Left lung (tissue), 10 donors: ENCODE data around the gene SC5D. TPM values are rescaled to one million over a fixed set of nuclear protein-coding genes. Genes with fewer than 3 reads are reported as not detected.
A peak's percentile ranks its signal among the peaks of the same experiment; 100 is the strongest.

Experiments
- ATAC-seq: fragments of 200-7000 bp; cut with Tn5 transposase; one replicate; pipeline ENCODE4 v1.9.1; 2020; ENCODE audit warnings: moderate library complexity
- DNase-seq, 4 donors: peaks; one replicate each; pipeline ENCODE4 v3.0.0-alpha.2; 2013 to 2020
- H3K27ac ChIP-seq, 2 donors: fragments of 200-600 bp; sonication (generic) in 1 of 2; one replicate each; pipeline versions ENCODE4 v1.5.0 to v1.8.0; 2020 to 2021
- H3K27me3 ChIP-seq, 2 donors: fragments of 200-600 bp; sonication (generic) in 1 of 2; one replicate each; pipeline versions ENCODE4 v1.5.0 to v1.8.0; 2020 to 2021
- H3K36me3 ChIP-seq, 2 donors: fragments of 200-600 bp; sonication (generic) in 1 of 2; one replicate each; pipeline versions ENCODE4 v1.5.0 to v1.8.0; 2020 to 2021
- H3K4me1 ChIP-seq, 2 donors: fragments of 200-600 bp; one replicate each; pipeline ENCODE4 v1.8.0; 2021
- H3K4me3 ChIP-seq, 2 donors: fragments of 200-600 bp; sonication (generic) in 1 of 2; one replicate each; pipeline versions ENCODE4 v1.5.0 to v1.8.0; 2020 to 2021; ENCODE audit warnings: mild to moderate bottlenecking in 1 of 2
- H3K9me3 ChIP-seq, 2 donors: fragments of 200-600 bp; sonication (generic) in 1 of 2; one replicate each; pipeline versions ENCODE4 v1.5.0 to v1.8.0; 2020 to 2021
- CTCF ChIP-seq, 2 donors: fragments of 200-600 bp; sonication (generic) in 1 of 2; IDR thresholded peaks; one replicate each; pipeline versions ENCODE4 v1.5.0 to v1.8.0; 2021; ENCODE audit warnings: antibody characterized with exemption in 2 of 2
- intact Hi-C, 2 donors: fragments of 100-400 bp; cut with DNase I; formaldehyde crosslinking; loops; one replicate each; pipeline versions ENCODE4 v1.11.2 to v1.14.2; 2022
- polyA plus RNA-seq, 6 donors: library from polyadenylated mRNA; unstranded; fragments of 120-200 nt; gene quantifications; one replicate each; pipeline ENCODE4 v1.2.1, GENCODE V29; 2013; ENCODE audit not compliant: insufficient read length in 6 of 6
- total RNA-seq, 2 donors: library from RNA; stranded (reverse); fragmentation: NEBNext Ultra II Directional; extraction: Animal tissue kit (Norgen Biotek cat#: 25700); gene quantifications; one replicate each; pipeline ENCODE4 v1.2.1, GENCODE V29; 2021
- donor health status: DM: no; HTN: yes; CAD: no.
- donor health status: DM: no; HTN: no; CAD: no.

Gene SC5D
- total and polyA plus RNA-seq, 8 donors = 41.8 to 79.1 (median 46.9) TPM

- H3K36me3 ChIP-seq = no peaks in the 10 kb centered on the region
- H3K27ac ChIP-seq = no peak overlapping the region
- no peaks in the 10 kb centered on the region for H3K4me1 ChIP-seq
- no peak for DNase-seq
- no peak overlapping the region for H3K4me3 ChIP-seq
- H3K27me3 ChIP-seq = no peaks in the 10 kb centered on the region
- TF ChIP-seq CTCF (IDR thresholded peaks at IDR 0.05) = no peak
- no peak for ATAC-seq
- no peaks in the 10 kb centered on the region for H3K9me3 ChIP-seq
- intact Hi-C loops = no loop called here
These were observed 33.7 kb downstream of the SC5D start for GRCh38 chr11:121326230-121326629.

GRCh38 chr11:121327553-121327952 lies 35.0 kb downstream of the SC5D start:
- Histone ChIP-seq H3K27ac (no peak overlapping the region), H3K4me3 (no peak overlapping the region), H3K36me3 (no peaks in the 10 kb centered on the region), H3K4me1 (no peaks in the 10 kb centered on the region), H3K9me3 (no peaks in the 10 kb centered on the region), H3K27me3 (no peaks in the 10 kb centered on the region)
- no peak for TF ChIP-seq CTCF (IDR thresholded peaks at IDR 0.05)
- no peak for DNase-seq
- ATAC-seq = no peak
- intact Hi-C loops = no loop called here

- H3K9me3 ChIP-seq = no peaks in the 10 kb centered on the region
- H3K27ac ChIP-seq = no peak overlapping the region
- no peaks in the 10 kb centered on the region for H3K4me1 ChIP-seq
- intact Hi-C loops = no loop called here
- no peak overlapping the region for H3K4me3 ChIP-seq
- no peak for TF ChIP-seq CTCF (IDR thresholded peaks at IDR 0.05)
- no peaks in the 10 kb centered on the region for H3K27me3 ChIP-seq
- DNase-seq (no peak), ATAC-seq (no peak)
- no peaks in the 10 kb centered on the region for H3K36me3 ChIP-seq
These were observed 35.8 kb downstream of the SC5D start for GRCh38 chr11:121328176-121328966.

GRCh38 chr11:121328967-121329679 lies 36.6 kb downstream of the SC5D start:
- intact Hi-C loops = no loop called here
- no peak for TF ChIP-seq CTCF (IDR thresholded peaks at IDR 0.05)
- Histone ChIP-seq H3K4me3 (no peak overlapping the region), H3K27ac (no peak overlapping the region), H3K27me3 (no peaks in the 10 kb centered on the region), H3K36me3 (no peaks in the 10 kb centered on the region), H3K4me1 (no peaks in the 10 kb centered on the region), H3K9me3 (no peaks in the 10 kb centered on the region)
- no peak for DNase-seq
- ATAC-seq = peak; percentile 12

- Histone ChIP-seq H3K27ac (no peak overlapping the region), H3K4me1 (peaks cover 0 to 4% of the 10 kb centered on the region in 2 donors), H3K27me3 (no peaks in the 10 kb centered on the region), H3K9me3 (no peaks in the 10 kb centered on the region), H3K4me3 (no peak overlapping the region), H3K36me3 (no peaks in the 10 kb centered on the region)
- intact Hi-C loops = no loop called here
- no peak for DNase-seq
- no peak for TF ChIP-seq CTCF (IDR thresholded peaks at IDR 0.05)
- no peak for ATAC-seq
These were observed 37.3 kb downstream of the SC5D start for GRCh38 chr11:121329781-121330395.
